ENCODE data around the gene NIF3L1. TPM values are rescaled to one million over a fixed set of nuclear protein-coding genes. Genes with fewer than 3 reads are reported as not detected.

NIF3L1 gene
- total and polyA plus RNA-seq, 4 donors = 32.1 to 38.9 (median 35.5) TPM

DNA sequence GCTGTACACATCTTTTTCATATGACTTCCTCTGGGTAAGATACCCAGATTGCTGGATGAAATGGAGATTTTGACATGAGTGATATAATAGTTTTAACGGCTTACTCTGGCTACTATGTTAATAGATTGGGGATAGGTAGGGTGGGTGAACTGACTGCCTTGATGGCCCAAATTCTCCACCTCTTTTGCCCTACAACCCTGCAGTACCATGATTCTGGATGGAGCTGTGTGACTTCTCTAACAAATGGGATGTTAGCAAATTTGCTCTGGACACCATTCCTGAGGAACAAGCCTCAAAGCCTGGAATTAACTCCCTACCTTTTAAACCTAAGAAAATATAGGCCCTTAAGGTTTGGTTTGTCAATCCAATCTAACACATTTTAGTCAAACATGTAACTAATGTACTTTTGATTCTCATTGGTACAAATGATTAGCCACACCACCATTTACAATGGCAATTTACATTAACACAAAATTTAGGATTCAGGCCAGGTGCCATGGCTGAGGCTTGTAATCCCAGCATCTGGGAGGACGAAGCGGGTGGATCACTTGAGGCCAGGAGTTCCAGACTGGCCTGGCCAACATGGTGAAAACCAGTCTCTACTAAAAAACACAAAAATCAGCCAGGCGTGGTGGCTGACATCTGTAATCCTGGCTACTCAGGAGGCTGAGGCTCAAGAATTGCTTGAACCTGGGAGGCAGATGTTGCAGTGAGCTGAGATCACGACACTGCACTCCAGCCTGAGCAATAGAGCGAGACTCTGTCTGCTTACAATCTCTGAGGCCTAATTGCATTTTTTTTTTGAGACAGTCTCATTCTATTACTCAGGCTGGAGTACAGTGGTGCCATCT lies 37.5 kb upstream of the NIF3L1 start:
- WGBS (ENCODE audit: insufficient coverage) = 89% methylated on average over 5 of the region's 6 CpGs
- no peak overlapping the region for H3K27ac ChIP-seq (ENCODE audit: low read depth, low read length)
- DNase-seq (ENCODE audit: low read depth in 4 of 6, low spot score in 6 of 6) = no peak
- H3K36me3 ChIP-seq (ENCODE audit: control insufficient read depth, insufficient read depth, low read length) = peaks cover 42% of the 10 kb centered on the region
- no peaks in the 10 kb centered on the region for H3K9me3 ChIP-seq (ENCODE audit: control insufficient read depth, insufficient read depth, low read length)
- H3K4me3 ChIP-seq (ENCODE audit: low read depth, low read length) = no peak overlapping the region
- H3K27me3 ChIP-seq (ENCODE audit: control insufficient read depth, insufficient read depth, low read length) = no peaks in the 10 kb centered on the region
- H3K4me1 ChIP-seq (ENCODE audit: control insufficient read depth, insufficient read depth, low read length) = no peaks in the 10 kb centered on the region

DNA sequence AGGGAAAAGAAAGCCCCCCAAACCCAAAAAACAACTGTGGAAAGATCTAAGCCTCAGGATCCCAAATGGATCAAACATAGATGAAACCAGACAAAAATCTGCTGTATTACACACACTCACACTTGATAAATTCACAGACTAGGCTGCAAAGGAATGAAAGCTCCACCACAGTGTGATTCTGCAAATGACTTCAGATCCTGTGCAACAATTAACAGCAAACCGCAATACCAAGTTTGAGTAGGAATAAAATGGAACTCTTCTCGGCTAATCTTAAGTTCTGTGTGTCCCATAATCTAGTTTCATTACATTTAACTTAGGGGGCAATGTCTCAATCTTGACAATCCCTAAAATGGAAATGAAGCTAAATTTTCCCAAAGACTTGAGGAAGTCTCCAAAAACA lies 36.6 kb upstream of the NIF3L1 start:
- H3K4me1 ChIP-seq (ENCODE audit: control insufficient read depth, insufficient read depth, low read length) = no peaks in the 10 kb centered on the region
- DNase-seq (ENCODE audit: low read depth in 4 of 6, low spot score in 6 of 6) = no peak
- H3K4me3 ChIP-seq (ENCODE audit: low read depth, low read length) = no peak overlapping the region
- no peak overlapping the region for H3K27ac ChIP-seq (ENCODE audit: low read depth, low read length)
- H3K27me3 ChIP-seq (ENCODE audit: control insufficient read depth, insufficient read depth, low read length) = no peaks in the 10 kb centered on the region
- peaks cover 47% of the 10 kb centered on the region for H3K36me3 ChIP-seq (ENCODE audit: control insufficient read depth, insufficient read depth, low read length)
- no CpG with 5 or more reads among the region's 2 CpGs for WGBS (ENCODE audit: insufficient coverage)
- no peaks in the 10 kb centered on the region for H3K9me3 ChIP-seq (ENCODE audit: control insufficient read depth, insufficient read depth, low read length)

DNA sequence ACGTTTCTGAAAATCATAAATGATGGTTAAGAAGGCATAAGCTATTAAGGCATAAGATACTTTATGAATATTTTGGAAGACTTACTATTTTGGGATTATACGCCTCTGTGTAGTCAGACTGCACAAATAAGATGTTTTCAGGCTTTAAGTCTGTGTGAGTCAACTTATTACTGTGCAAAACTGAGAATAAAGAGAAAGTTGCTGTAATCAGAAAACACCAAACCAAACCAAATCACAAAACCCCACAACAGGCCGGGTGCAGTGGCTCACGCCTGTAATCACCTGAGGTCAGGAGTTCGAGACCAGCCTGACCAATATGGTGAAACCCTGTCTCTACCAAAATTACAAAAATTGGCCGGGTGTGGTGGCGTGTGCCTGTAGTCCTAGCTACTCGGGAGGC lies 32.4 kb upstream of the NIF3L1 start:
- Histone ChIP-seq H3K27ac (ENCODE audit: low read depth, low read length) (no peak overlapping the region), H3K36me3 (ENCODE audit: control insufficient read depth, insufficient read depth, low read length) (peaks cover 62% of the 10 kb centered on the region), H3K4me1 (ENCODE audit: control insufficient read depth, insufficient read depth, low read length) (peaks cover 7% of the 10 kb centered on the region), H3K27me3 (ENCODE audit: control insufficient read depth, insufficient read depth, low read length) (no peaks in the 10 kb centered on the region), H3K9me3 (ENCODE audit: control insufficient read depth, insufficient read depth, low read length) (no peaks in the 10 kb centered on the region), H3K4me3 (ENCODE audit: low read depth, low read length) (no peak overlapping the region)
- DNase-seq (ENCODE audit: low read depth in 4 of 6, low spot score in 6 of 6) = no peak
- WGBS (ENCODE audit: insufficient coverage) = 97% methylated on average over 4 of the region's 8 CpGs

DNA sequence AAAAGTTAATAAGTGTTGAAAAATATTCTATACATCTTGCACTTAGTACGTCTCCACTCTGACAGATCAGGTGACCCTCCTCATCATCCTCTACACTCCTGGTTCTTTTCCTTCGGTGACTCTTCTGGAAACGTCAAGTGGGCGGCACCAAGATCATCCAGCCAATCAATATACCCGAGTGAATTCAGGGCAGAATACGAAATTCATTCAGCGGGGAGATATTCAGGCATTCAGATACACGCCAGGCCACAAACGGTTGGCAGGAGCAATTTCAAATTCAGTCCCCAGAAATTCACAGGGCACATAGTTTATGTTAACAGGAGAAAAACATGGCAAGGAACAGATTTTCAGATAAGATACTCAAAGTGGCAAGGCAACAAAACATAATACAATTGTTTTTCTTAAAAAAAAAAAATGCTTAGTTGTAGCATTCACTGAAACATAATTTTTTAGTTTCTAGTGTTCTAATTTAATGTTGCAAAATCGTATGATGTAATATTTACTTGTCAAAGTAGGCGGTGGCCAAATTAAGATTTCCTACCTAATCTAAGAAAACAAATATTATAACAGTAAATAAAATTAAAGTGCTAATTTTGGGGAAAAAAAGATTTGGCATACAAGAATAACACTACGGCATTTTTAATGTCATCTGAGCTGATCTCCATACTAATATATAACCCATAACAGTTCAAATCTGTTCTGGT lies 28.9 kb upstream of the NIF3L1 start:
- DNase-seq (ENCODE audit: low read depth in 4 of 6, low spot score in 6 of 6) = peak in 2 of 6 donors; percentile 33
- H3K27me3 ChIP-seq (ENCODE audit: control insufficient read depth, insufficient read depth, low read length) = no peaks in the 10 kb centered on the region
- WGBS (ENCODE audit: insufficient coverage) = 20% methylated on average over 2 of the region's 12 CpGs
- H3K4me1 ChIP-seq (ENCODE audit: control insufficient read depth, insufficient read depth, low read length) = peaks cover 12% of the 10 kb centered on the region
- H3K27ac ChIP-seq (ENCODE audit: low read depth, low read length) = no peak overlapping the region
- peaks cover 36% of the 10 kb centered on the region for H3K36me3 ChIP-seq (ENCODE audit: control insufficient read depth, insufficient read depth, low read length)
- no peaks in the 10 kb centered on the region for H3K9me3 ChIP-seq (ENCODE audit: control insufficient read depth, insufficient read depth, low read length)
- H3K4me3 ChIP-seq (ENCODE audit: low read depth, low read length) = peak overlapping the region; percentile 93

DNA sequence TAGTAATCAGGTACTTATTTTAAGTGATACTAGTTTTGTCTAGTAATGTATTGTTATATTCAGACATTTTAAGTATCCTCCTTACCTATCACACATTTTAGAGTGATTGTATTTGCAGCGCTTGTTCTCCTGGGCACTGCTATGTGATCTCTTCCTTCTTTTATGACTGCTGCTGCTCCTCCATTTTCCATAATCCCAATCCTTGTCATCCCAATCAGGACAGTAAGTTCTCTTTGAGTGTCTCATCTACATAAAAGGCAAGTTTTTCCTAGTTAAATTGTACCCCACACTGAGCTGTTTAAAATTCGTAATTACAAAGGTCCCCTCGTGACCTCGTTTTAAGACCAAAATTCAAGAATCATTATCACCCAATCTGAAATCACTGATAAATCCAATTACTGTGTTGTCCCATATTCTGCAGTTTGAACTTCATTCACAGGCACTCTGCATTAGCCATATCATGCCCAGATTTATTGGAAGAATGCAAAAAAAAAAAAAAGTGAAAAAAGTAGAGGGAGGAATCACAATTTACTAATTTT lies 27.5 kb upstream of the NIF3L1 start:
- peak overlapping the region; percentile 93 for H3K4me3 ChIP-seq (ENCODE audit: low read depth, low read length)
- peaks cover 22% of the 10 kb centered on the region for H3K36me3 ChIP-seq (ENCODE audit: control insufficient read depth, insufficient read depth, low read length)
- WGBS (ENCODE audit: insufficient coverage) = 0% methylated on average over 3 of the region's 4 CpGs
- no peaks in the 10 kb centered on the region for H3K27me3 ChIP-seq (ENCODE audit: control insufficient read depth, insufficient read depth, low read length)
- peaks cover 12% of the 10 kb centered on the region for H3K4me1 ChIP-seq (ENCODE audit: control insufficient read depth, insufficient read depth, low read length)
- H3K9me3 ChIP-seq (ENCODE audit: control insufficient read depth, insufficient read depth, low read length) = no peaks in the 10 kb centered on the region
- peak in 1 of 6 donors; percentile 17 for DNase-seq (ENCODE audit: low read depth in 4 of 6, low spot score in 6 of 6)
- peak overlapping the region; percentile 50 for H3K27ac ChIP-seq (ENCODE audit: low read depth, low read length)

DNA sequence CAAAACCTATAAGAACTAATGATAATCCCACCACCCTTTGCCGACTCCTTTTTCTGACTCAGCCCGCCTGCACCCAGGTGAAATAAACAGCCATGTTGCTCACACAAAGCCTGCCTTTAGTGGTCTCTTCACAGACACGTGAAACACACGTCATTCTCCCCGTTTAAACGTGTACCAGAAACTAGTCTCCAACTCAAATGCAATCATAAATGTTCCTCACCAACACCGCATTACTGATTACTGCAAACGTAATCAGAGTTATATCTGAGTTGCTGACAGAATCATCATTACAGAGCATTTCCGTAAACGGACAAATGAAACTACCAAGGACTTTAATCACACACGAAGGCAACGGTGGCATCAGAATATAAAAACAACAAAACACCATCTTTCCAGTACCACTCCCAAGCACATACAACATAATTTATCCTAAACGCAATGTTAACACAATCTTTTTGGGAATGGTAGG lies 26.6 kb upstream of the NIF3L1 start:
- Histone ChIP-seq H3K4me3 (ENCODE audit: low read depth, low read length) (peak overlapping the region; percentile 93), H3K4me1 (ENCODE audit: control insufficient read depth, insufficient read depth, low read length) (peaks cover 12% of the 10 kb centered on the region), H3K27me3 (ENCODE audit: control insufficient read depth, insufficient read depth, low read length) (no peaks in the 10 kb centered on the region), H3K9me3 (ENCODE audit: control insufficient read depth, insufficient read depth, low read length) (no peaks in the 10 kb centered on the region), H3K36me3 (ENCODE audit: control insufficient read depth, insufficient read depth, low read length) (peaks cover 16% of the 10 kb centered on the region), H3K27ac (ENCODE audit: low read depth, low read length) (peak overlapping the region; percentile 99)
- WGBS (ENCODE audit: insufficient coverage) = under 1% methylated on average over 13 of the region's 13 CpGs
- DNase-seq (ENCODE audit: low read depth in 4 of 6, low spot score in 6 of 6) = peak in 4 of 6 donors; percentile 35 to 87 (median 62)

DNA sequence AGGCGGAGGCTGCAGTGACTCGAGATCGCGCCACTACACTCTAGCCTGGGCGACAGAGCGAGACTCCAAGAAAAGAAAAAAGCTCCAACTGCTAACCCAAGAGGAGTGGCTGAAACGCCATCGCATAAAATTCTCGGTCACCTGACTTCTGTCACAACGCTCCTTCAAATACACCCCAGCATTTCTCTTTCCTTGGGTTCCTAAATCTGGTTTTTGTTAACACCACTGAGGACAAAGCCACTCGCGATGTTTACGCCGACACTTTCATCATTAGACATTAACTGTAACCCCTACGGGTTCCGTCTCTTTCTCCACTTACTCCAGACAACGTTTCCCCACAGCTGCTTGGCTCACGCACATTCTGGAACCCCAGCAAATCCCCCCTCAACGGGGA lies 25.4 kb upstream of the NIF3L1 start:
- Histone ChIP-seq H3K4me1 (ENCODE audit: control insufficient read depth, insufficient read depth, low read length) (peaks cover 7% of the 10 kb centered on the region), H3K27me3 (ENCODE audit: control insufficient read depth, insufficient read depth, low read length) (no peaks in the 10 kb centered on the region), H3K9me3 (ENCODE audit: control insufficient read depth, insufficient read depth, low read length) (no peaks in the 10 kb centered on the region), H3K36me3 (ENCODE audit: control insufficient read depth, insufficient read depth, low read length) (peaks cover 6% of the 10 kb centered on the region), H3K27ac (ENCODE audit: low read depth, low read length) (peak overlapping the region; percentile 99), H3K4me3 (ENCODE audit: low read depth, low read length) (peak overlapping the region; percentile 93)
- WGBS (ENCODE audit: insufficient coverage) = 0% methylated on average over 19 of the region's 19 CpGs
- DNase-seq (ENCODE audit: low read depth in 4 of 6, low spot score in 6 of 6) = peak in 1 of 6 donors; percentile 80

DNA sequence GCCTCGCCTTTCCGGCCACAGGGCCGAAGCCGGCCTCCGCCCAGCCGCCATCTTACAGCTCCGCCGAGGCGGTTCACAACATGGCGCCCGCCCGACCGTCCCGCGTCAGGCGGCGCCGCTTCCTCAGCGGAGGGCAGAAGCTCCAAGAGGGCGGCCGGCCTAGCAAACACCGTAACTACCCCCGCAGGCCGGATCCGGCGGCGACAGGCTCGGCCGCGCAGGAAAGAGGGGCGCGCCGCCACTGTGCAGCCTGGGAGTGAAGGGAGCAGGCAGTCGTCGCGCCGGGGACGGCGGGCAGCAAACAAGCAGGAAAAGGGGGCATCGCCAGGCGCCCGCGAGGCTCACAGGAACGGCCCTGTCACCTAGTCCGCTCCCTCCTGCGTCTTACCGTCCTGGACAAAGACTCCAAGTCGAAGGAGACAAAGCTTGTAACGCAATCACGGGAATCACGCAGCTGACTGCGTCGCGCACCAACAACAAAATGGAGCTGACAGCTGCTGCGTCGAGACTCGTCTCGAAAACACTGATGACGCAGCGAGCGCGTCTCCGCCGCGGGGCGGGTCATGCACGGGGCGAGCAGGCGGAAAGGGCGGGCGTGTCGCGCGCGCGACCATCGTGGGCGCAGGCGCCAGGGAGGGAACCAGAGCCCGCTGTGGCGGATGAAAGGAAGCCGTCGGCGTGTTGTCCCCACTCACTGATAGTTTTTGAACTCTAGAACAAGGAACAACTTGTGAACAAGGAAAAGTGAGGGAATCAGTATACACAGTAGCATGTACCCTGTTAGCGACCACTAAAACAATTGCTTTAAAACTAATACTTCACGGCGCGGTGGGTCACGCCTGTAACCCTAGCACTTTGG lies 24.8 kb upstream of the NIF3L1 start, which contains the start of gene CLK1:
CLK1 (minus strand) TSS at position 483 of the 859 bp plus-strand sequence. CDS start 2,796 bp downstream, outside the sequence.
- DNase-seq (ENCODE audit: low read depth in 4 of 6, low spot score in 6 of 6) = peak; percentile 89 to 98 (median 93)
- WGBS (ENCODE audit: insufficient coverage) = under 1% methylated on average over 82 of the region's 89 CpGs

DNA sequence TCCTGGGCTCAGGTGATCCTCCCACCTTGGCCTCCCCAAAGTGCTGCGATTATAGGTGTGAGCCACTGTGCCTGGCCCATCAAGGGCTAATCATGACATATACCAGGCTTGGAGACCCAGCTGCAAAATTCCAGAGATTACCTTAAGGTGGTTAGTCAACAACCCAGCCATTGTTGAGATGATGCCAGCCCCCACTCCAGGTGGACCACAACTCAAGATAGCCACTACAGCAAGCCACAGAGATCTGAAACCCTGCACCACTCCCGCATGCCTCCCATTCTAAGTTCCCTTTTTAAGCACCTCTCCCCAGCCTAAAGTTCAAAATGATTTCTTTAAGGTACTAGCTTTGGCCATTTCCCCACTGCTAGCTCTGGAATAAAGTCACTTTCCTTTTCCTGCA lies 20.2 kb upstream of the NIF3L1 start:
- H3K4me3 ChIP-seq (ENCODE audit: low read depth, low read length) = no peak overlapping the region
- H3K9me3 ChIP-seq (ENCODE audit: control insufficient read depth, insufficient read depth, low read length) = no peaks in the 10 kb centered on the region
- H3K36me3 ChIP-seq (ENCODE audit: control insufficient read depth, insufficient read depth, low read length) = peaks cover 21% of the 10 kb centered on the region
- no peak for DNase-seq (ENCODE audit: low read depth in 4 of 6, low spot score in 6 of 6)
- peaks cover 4% of the 10 kb centered on the region for H3K4me1 ChIP-seq (ENCODE audit: control insufficient read depth, insufficient read depth, low read length)
- 96% methylated on average over 2 of the region's 2 CpGs for WGBS (ENCODE audit: insufficient coverage)
- no peaks in the 10 kb centered on the region for H3K27me3 ChIP-seq (ENCODE audit: control insufficient read depth, insufficient read depth, low read length)
- H3K27ac ChIP-seq (ENCODE audit: low read depth, low read length) = no peak overlapping the region

More for the DNA sequence above, 24.8 kb upstream of the NIF3L1 start, which contains the start of gene CLK1:
- Histone ChIP-seq H3K9me3 (ENCODE audit: control insufficient read depth, insufficient read depth, low read length) (no peaks in the 10 kb centered on the region), H3K36me3 (ENCODE audit: control insufficient read depth, insufficient read depth, low read length) (no peaks in the 10 kb centered on the region), H3K4me3 (ENCODE audit: low read depth, low read length) (peak within 1 kb of the TSS; percentile 93), H3K27ac (ENCODE audit: low read depth, low read length) (peak within 1 kb of the TSS; percentile 99), H3K27me3 (ENCODE audit: control insufficient read depth, insufficient read depth, low read length) (no peaks in the 10 kb centered on the region), H3K4me1 (ENCODE audit: control insufficient read depth, insufficient read depth, low read length) (peaks cover 4% of the 10 kb centered on the region)
